IMR-90 (cell line): Measurements from ENCODE around the gene PHEX. TPM values are rescaled to one million over a fixed set of nuclear protein-coding genes. Genes with fewer than 3 reads are reported as not detected.

Experiments used
- ATAC-seq: fragments of 200-7000 bp; cut with Tn5 transposase; 2 replicates; pipeline ENCODE4 v1.9.1; 2020; ENCODE audit warnings: low read depth, mild to moderate bottlenecking, moderate library complexity
- BruUV-seq: library from RNA; stranded (reverse); fragments of 400-500 nt; replicated peaks from 2 replicates; lab custom pipeline; 2021; lab: Mats Ljungman, UMichigan
- CTCF ChIA-PET: fragments of 300-600 bp; formaldehyde crosslinking; extraction: SDS; loops from one replicate; lab custom pipeline; 2021; ENCODE audit warnings: antibody characterized with exemption; lab: Yijun Ruan, JAX
- POLR2A ChIA-PET: fragments of 300-600 bp; sonication (Branson Sonifier 250); formaldehyde crosslinking; loops from one replicate; lab custom pipeline; 2022; ENCODE audit warnings: antibody characterized with exemption; ENCODE audit not compliant: unreplicated experiment; lab: Charles Lee
- DNase-seq: peaks from one replicate; pipeline ENCODE4 v3.0.0; 2013
- H2AFZ ChIP-seq: replicated peaks from 2 replicates; pipeline ENCODE3; 2013; ENCODE audit warnings: low read length, mild to moderate bottlenecking; ENCODE audit not compliant: poor library complexity
- H2AK5ac ChIP-seq: 2 replicates; pipeline ENCODE4 v1.6.1; 2013; ENCODE audit warnings: low read depth, low read length, inconsistent platforms
- H2AK9ac ChIP-seq: replicated peaks from 2 replicates; pipeline ENCODE3; 2013; ENCODE audit warnings: mild to moderate bottlenecking, low read depth, low read length, moderate library complexity; ENCODE audit not compliant: poor library complexity
- H2BK120ac ChIP-seq: 2 replicates; pipeline ENCODE4 v1.6.1; 2013; ENCODE audit warnings: low read depth, low read length, inconsistent platforms
- H2BK15ac ChIP-seq: 3 replicates; pipeline ENCODE4 v1.6.1; 2013; ENCODE audit warnings: low read depth, low read length, inconsistent platforms
- H2BK20ac ChIP-seq: 2 replicates; pipeline ENCODE4 v1.6.1; 2013; ENCODE audit warnings: low read depth, mild to moderate bottlenecking, inconsistent platforms, low read length, moderate library complexity
- H2BK5ac ChIP-seq: 2 replicates; pipeline ENCODE4 v1.6.1; 2013; ENCODE audit warnings: mild to moderate bottlenecking, low read depth, low read length, inconsistent platforms; ENCODE audit not compliant: poor library complexity, severe bottlenecking
- H3K14ac ChIP-seq: replicated peaks from 2 replicates; pipeline ENCODE4 v1.6.1; 2013; ENCODE audit warnings: low read depth, low read length, inconsistent platforms
- H3K18ac ChIP-seq: 2 replicates; pipeline ENCODE4 v1.6.1; 2013; ENCODE audit warnings: low read depth, low read length, control low read depth
- H3K23ac ChIP-seq: 2 replicates; pipeline ENCODE4 v1.6.1; 2013; ENCODE audit warnings: low read depth, low read length, inconsistent platforms
- H3K27ac ChIP-seq: 2 replicates; pipeline ENCODE4 v1.5.1; 2013; ENCODE audit warnings: mild to moderate bottlenecking, control low read depth, low read length; ENCODE audit not compliant: insufficient read depth
- H3K27me3 ChIP-seq: 2 replicates; pipeline ENCODE4 v1.6.1; 2013; ENCODE audit warnings: low read length; ENCODE audit not compliant: control insufficient read depth, insufficient read depth
- H3K36me3 ChIP-seq: 2 replicates; pipeline ENCODE4 v1.6.1; 2013; ENCODE audit warnings: low read length, mixed read lengths; ENCODE audit not compliant: control insufficient read depth, insufficient read depth
- H3K4ac ChIP-seq: 2 replicates; pipeline ENCODE4 v1.6.1; 2013; ENCODE audit warnings: low read depth, low read length, inconsistent platforms
- H3K4me1 ChIP-seq: 2 replicates; pipeline ENCODE4 v1.6.1; 2013; ENCODE audit warnings: low read length, mixed read lengths; ENCODE audit not compliant: control insufficient read depth, insufficient read depth
- H3K4me2 ChIP-seq: 2 replicates; pipeline ENCODE4 v1.6.1; 2013; ENCODE audit warnings: low read depth, mild to moderate bottlenecking, control low read depth, low read length, moderate library complexity
- H3K4me3 ChIP-seq: 2 replicates; pipeline ENCODE4 v1.5.1; 2013; ENCODE audit warnings: low read depth, mild to moderate bottlenecking, control low read depth, low read length, moderate library complexity; ENCODE audit not compliant: insufficient read depth
- H3K56ac ChIP-seq: 2 replicates; pipeline ENCODE4 v1.6.1; 2013; ENCODE audit warnings: low read length, inconsistent platforms; ENCODE audit not compliant: insufficient read depth; ENCODE audit errors: extremely low read depth
- H3K79me1 ChIP-seq, 2 experiments: 2 replicates each; pipeline ENCODE4 v1.6.1; 2013; ENCODE audit warnings: low read length in 2 of 2, inconsistent platforms in 1 of 2, low read depth in 1 of 2
- H3K9ac ChIP-seq: 2 replicates; pipeline ENCODE4 v1.6.1; 2013; ENCODE audit warnings: low read depth, low read length, control low read depth
- H3K9me1 ChIP-seq: 2 replicates; pipeline ENCODE4 v1.6.1; 2013; ENCODE audit warnings: low read length, inconsistent platforms; ENCODE audit not compliant: insufficient read depth
- H3K9me3 ChIP-seq: 2 replicates; pipeline ENCODE4 v1.6.1; 2013; ENCODE audit warnings: low read length; ENCODE audit not compliant: control insufficient read depth, insufficient read depth
- H4K20me1 ChIP-seq: 2 replicates; pipeline ENCODE4 v1.6.1; 2013; ENCODE audit warnings: low read length, inconsistent platforms; ENCODE audit not compliant: insufficient read depth
- H4K5ac ChIP-seq: 2 replicates; pipeline ENCODE4 v1.6.1; 2013; ENCODE audit warnings: mild to moderate bottlenecking, low read depth, low read length, control low read depth
- H4K8ac ChIP-seq, 2 experiments: 2 replicates each; pipeline ENCODE4 v1.6.1; 2013; ENCODE audit warnings: low read depth in 2 of 2, low read length in 2 of 2, control low read depth in 1 of 2, inconsistent platforms in 1 of 2
- H4K91ac ChIP-seq: 2 replicates; pipeline ENCODE4 v1.6.1; 2013; ENCODE audit warnings: low read depth, low read length, inconsistent platforms; ENCODE audit not compliant: insufficient read depth
- BHLHE40 ChIP-seq: fragments of 150-350 bp; IDR thresholded peaks from 2 replicates; pipeline ENCODE4 v1.6.1; 2016; ENCODE audit warnings: mild to moderate bottlenecking, low read depth, low read length
- CHD1 ChIP-seq: IDR thresholded peaks from 2 replicates; pipeline ENCODE4 v1.6.1; 2012; ENCODE audit warnings: low read depth, low read length, improper control_type of control experiment
- MAFK ChIP-seq: IDR thresholded peaks from 2 replicates; pipeline ENCODE4 v1.6.1; 2012; ENCODE audit warnings: low read depth, low read length, improper control_type of control experiment
- POLR2A ChIP-seq: IDR thresholded peaks from 2 replicates; pipeline ENCODE4 v1.6.1; 2012; ENCODE audit warnings: mild to moderate bottlenecking, low read depth, low read length
- RCOR1 ChIP-seq: IDR thresholded peaks from 2 replicates; pipeline ENCODE4 v1.6.1; 2012; ENCODE audit warnings: mild to moderate bottlenecking, low read length, improper control_type of control experiment; ENCODE audit not compliant: insufficient replicate concordance
- SMC3 ChIP-seq: fragments of 150-350 bp; IDR thresholded peaks from 2 replicates; pipeline ENCODE4 v1.6.1; 2016; ENCODE audit warnings: low read depth, mild to moderate bottlenecking, antibody characterized with exemption, low read length, moderate library complexity
- WGBS, 2 experiments: methylation state at CpG; one replicate each; pipeline versions ENCODE4 v1.1.5 to v1.1.7; 2013; ENCODE audit warnings: missing lambda C conversion rate in 2 of 2; ENCODE audit not compliant: insufficient read length in 1 of 2; ENCODE audit errors: extremely low coverage in 2 of 2; 5-methylcytosine and 5-hydroxymethylcytosine counted together
- dilution Hi-C: fragments of 300-500 bp; cut with HindIII; formaldehyde crosslinking; loops from one replicate; pipeline ENCODE4 v1.14.3; 2018; ENCODE audit warnings: low sequenced_read_pairs; ENCODE audit not compliant: unreplicated experiment
- in situ Hi-C: fragments of 300-500 bp; cut with MboI; formaldehyde crosslinking; loops from 3 replicates; pipeline ENCODE4 v1.14.3; 2019; ENCODE audit warnings: low sequenced_read_pairs, inconsistent platforms, mixed read lengths
- intact Hi-C: fragments of 100-400 bp; cut with micrococcal nuclease; formaldehyde crosslinking; loops from 2 replicates; pipeline ENCODE4 v1.10.0; 2022
- polyA plus RNA-seq, 3 experiments: library from polyadenylated mRNA; depleted of rRNA; stranded (reverse); fragments of >200 nt; gene quantifications; 2 replicates each; pipeline ENCODE4 v1.2.3, GENCODE V29; 2012; ENCODE audit warnings: low replicate concordance in 1 of 3
- total RNA-seq: library from RNA; depleted of rRNA; stranded (reverse); fragments of >200 nt; gene quantifications from 2 replicates; pipeline ENCODE4 v1.2.3, GENCODE V29; 2012
- TF ChIP-seq, protein P1 (sequence below): fragments of 150-350 bp; IDR thresholded peaks from 2 replicates; pipeline ENCODE4 v1.6.1; 2017; ENCODE audit warnings: mild to moderate bottlenecking, antibody characterized with exemption, low read length, low read depth
- TF ChIP-seq, protein P2 (sequence below): fragments of 150-350 bp; IDR thresholded peaks from 2 replicates; pipeline ENCODE4 v1.6.1; 2016; ENCODE audit warnings: low read depth, mild to moderate bottlenecking, low read length, moderate library complexity, borderline replicate concordance

PHEX gene
- total and polyA plus RNA-seq, 2 of the 4 experiments (the other 2 are of a cell fraction), result 0.10 to 0.18 TPM

DNA sequence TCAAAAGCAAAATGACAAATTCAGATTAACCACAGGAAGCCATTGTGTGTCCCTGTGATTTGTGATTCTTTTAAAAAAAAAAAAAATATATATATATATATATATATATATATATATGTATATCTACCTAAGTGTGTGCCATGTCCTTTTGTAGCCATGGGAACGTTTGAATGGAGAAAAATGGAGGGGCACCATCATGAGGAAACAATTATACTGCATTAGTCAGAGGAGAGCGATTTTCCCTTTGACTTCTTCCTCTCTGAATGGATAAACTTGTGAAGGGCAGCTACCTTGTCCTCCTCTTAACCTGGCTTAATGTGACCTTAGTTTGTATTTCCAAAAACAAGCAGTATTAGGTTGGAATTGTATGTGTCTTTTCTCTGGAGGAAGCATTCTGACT is 217.2 kb downstream of the PHEX start:
- dilution Hi-C loops, result no loop called here
- Histone ChIP-seq H3K9ac (no peak overlapping the region), H3K4me1 (no peaks in the 10 kb centered on the region), H3K56ac (no peak overlapping the region), H2AK5ac (no peak overlapping the region), H3K23ac (no peak overlapping the region), H3K4ac (no peak overlapping the region), H3K9me1 (no peaks in the 10 kb centered on the region), H2BK5ac (no peak overlapping the region), H2AFZ (no peak overlapping the region), H4K20me1 (no peaks in the 10 kb centered on the region), H2AK9ac (no peak overlapping the region), H3K18ac (no peak overlapping the region), H3K9me3 (no peaks in the 10 kb centered on the region), H3K27ac (no peak overlapping the region), H3K14ac (no peak overlapping the region), H2BK15ac (0 out of 3 replicates have a peak overlapping the region, but pooled peaks have one; percentile 31), H3K27me3 (no peaks in the 10 kb centered on the region), H3K36me3 (no peaks in the 10 kb centered on the region), H3K79me1 (no peaks in the 10 kb centered on the region), H4K5ac (no peak overlapping the region), H2BK20ac (no peak overlapping the region), H3K4me3 (no peak overlapping the region), H3K4me2 (no peak overlapping the region), H2BK120ac (no peak overlapping the region), H4K91ac (no peak overlapping the region), H4K8ac (no peak overlapping the region)
- TF ChIP-seq SMC3 (no peak), RCOR1 (no peak), BHLHE40 (no peak), MAFK (no peak), CHD1 (no peak), POLR2A (no peak)
- TF ChIP-seq, protein P1, sequence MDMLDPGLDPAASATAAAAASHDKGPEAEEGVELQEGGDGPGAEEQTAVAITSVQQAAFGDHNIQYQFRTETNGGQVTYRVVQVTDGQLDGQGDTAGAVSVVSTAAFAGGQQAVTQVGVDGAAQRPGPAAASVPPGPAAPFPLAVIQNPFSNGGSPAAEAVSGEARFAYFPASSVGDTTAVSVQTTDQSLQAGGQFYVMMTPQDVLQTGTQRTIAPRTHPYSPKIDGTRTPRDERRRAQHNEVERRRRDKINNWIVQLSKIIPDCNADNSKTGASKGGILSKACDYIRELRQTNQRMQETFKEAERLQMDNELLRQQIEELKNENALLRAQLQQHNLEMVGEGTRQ, result no peak
- TF ChIP-seq, protein P2, sequence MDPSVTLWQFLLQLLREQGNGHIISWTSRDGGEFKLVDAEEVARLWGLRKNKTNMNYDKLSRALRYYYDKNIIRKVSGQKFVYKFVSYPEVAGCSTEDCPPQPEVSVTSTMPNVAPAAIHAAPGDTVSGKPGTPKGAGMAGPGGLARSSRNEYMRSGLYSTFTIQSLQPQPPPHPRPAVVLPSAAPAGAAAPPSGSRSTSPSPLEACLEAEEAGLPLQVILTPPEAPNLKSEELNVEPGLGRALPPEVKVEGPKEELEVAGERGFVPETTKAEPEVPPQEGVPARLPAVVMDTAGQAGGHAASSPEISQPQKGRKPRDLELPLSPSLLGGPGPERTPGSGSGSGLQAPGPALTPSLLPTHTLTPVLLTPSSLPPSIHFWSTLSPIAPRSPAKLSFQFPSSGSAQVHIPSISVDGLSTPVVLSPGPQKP, result no peak
- WGBS, 2 experiments, result 20% methylated on average over 1 of the region's 2 CpGs; no CpG with 5 or more reads in 1 of the 2 experiments
- ChIA-PET POLR2A (no interaction called here), CTCF (no interaction called here)
- DNase-seq (no peak), ATAC-seq (no peak)
- in situ Hi-C loops, result no loop called here
- BruUV-seq, result no TSS peak
- intact Hi-C loops, result no loop called here
